GM21360 (cell line): ENCODE measurements around the gene CALHM3.

ENCODE experiments used
- ATAC-seq: cut with Tn5 transposase; IDR thresholded peaks from one replicate; pipeline ENCODE4 v1.9.1; 2021; ENCODE audit warnings: mild to moderate bottlenecking, moderate library complexity; ENCODE audit not compliant: unreplicated experiment

Gene CALHM3

DNA sequence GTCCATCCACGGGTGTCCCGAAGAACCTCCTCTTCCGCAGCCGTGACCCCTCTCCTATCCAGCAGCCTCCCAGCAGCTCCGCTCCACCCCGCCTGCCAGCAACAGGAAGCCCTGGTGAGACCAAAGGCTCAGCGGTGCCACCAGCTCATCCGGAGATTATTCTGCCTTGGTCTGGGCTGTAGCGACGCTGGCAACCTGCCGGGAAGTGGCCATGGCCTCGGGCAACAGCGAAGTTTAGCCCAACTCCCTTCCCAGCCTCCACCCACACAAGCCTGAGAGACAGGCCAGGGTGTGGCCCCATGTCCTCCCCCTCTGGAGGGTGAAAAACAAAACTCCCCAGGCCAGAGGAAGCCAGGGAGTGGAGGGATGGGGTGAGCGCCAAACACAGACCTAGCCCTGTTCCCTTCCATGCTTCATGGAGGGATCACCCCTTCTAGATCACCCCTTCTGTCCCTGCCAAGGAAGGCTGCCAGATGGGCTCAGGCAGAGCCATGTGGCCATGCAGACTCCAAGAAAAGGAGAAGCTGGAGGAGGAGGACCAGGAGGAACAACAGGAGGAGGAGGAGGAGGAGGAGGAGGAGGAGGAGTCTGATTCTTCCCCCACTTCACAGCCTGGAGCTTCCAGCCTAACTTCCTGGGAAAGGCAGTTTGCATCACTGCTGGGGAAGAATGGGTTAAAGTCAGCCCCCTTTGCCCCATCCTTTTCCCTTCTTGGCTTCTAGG is 27.8 kb downstream of the CALHM3 start:
- ATAC-seq: no peak

- no peak for ATAC-seq
Measured at GRCh38 chr10:103450201-103450695, 28.8 kb downstream of the CALHM3 start.

- no peak for ATAC-seq
Measured at GRCh38 chr10:103449208-103450144, 29.6 kb downstream of the CALHM3 start.

DNA sequence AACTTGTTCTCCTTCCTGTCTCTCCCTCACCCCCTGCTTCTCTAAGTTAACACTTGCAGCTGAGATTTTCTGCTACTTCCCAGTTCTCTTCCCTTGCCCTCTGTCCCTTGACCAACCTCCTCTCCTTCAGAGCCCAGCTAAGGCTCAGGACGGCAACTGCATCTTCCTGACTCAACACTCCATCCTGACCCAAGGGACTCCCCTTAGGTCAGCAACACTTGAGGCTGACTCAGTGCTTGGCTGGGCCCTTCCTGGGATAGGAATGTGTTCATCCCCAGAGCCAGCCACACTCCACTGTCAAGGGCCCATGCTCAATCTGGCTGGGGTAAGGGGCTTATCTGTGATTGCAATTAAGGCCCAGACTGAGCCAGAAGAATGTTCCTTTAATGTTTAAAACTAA is 30.3 kb downstream of the CALHM3 start:
- ATAC-seq: no peak

GRCh38 chr10:103447187-103447586 is 31.9 kb downstream of the CALHM3 start:
- ATAC-seq: no peak

DNA sequence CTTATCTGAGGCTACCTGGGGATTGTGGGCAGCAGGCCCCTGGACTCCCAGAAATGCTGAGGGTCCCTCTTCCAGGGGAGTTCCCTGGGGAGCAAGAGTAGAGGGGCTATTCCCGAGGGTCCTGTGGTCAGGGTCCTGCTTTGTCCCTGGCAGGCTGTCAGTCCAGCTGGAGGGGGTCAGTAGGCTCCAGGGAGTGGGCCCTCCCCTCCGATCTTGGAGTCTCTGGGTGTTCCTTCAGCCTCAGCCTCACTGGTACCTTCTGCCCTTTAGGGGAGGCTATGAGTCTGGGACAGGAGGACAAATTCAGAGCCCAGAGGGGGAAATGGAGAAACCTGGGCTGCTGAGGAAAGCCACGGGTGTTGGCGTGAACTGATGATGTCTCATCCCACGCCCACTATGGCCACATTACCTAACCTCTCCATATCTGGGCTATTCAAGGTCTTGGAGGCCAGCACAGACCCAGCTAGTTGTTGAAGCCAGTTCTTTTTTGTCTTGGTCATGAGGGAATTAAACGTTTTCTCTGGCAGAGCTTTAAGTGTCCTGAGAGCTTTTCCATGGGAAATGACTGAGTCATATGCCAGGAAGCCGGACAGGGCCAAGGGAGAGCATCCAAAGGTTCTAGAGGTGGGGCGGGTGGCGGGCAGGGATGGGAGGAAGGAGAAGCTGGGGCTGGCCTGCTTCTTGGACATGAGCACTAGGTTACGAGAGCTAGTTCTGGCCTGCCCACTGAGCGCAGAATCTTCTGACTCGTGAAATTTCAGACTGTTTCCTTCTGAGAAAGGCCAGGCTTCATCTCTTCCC is 33.1 kb downstream of the CALHM3 start:
- no peak for ATAC-seq

GRCh38 chr10:103445366-103445765 is 33.7 kb downstream of the CALHM3 start:
- no peak for ATAC-seq

DNA sequence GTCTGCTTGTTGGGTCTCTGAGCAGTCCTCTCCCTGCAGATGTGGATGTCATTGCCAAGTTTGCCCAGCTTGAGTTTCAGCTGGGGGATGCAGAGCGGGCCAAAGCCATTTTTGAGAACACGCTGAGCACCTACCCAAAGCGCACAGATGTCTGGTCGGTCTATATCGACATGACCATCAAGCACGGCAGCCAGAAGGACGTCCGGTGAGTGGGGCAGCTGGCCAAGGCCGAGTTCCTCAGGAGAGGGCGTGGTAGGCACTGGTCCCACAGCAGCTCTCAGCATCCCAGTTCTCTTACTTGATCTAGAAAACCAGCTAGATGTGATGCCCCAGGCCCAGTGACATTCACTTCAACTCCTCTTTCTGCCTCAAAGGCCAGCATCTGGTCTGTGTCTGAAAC is 34.6 kb downstream of the CALHM3 start:
- no peak for ATAC-seq

GRCh38 chr10:103443475-103444185 is 35.4 kb downstream of the CALHM3 start:
- no peak for ATAC-seq

GRCh38 chr10:103442031-103442461 is 37.0 kb downstream of the CALHM3 start:
- no peak for ATAC-seq

DNA sequence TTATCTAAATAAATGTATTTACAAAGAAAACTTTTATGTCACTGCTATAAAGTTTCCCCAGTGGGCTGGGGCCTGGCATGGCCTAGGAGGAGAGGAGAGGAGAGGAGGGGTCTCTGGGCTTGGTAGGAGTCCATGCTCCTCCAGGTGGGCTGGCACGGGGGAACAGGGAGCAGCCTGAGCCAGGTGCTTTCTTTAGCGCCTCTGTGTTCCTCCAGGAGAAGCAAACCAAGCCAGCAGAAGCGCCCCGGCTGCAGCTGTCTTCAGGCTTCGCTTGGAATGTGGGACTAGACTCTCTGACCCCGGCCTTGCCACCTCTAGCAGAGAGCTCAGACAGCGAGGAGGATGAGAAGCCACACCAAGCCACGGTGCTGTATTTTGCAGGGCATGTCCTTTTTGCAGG is 37.4 kb downstream of the CALHM3 start:
- ATAC-seq: no peak

GRCh38 chr10:103441206-103441605 is 37.8 kb downstream of the CALHM3 start:
- no peak for ATAC-seq

- no peak for ATAC-seq
Measured at GRCh38 chr10:103440416-103440815, 38.6 kb downstream of the CALHM3 start.

GRCh38 chr10:103439776-103440175 is 39.3 kb downstream of the CALHM3 start:
- ATAC-seq: no peak

- no peak for ATAC-seq
Measured at GRCh38 chr10:103433858-103434257, 45.2 kb downstream of the CALHM3 start.

DNA sequence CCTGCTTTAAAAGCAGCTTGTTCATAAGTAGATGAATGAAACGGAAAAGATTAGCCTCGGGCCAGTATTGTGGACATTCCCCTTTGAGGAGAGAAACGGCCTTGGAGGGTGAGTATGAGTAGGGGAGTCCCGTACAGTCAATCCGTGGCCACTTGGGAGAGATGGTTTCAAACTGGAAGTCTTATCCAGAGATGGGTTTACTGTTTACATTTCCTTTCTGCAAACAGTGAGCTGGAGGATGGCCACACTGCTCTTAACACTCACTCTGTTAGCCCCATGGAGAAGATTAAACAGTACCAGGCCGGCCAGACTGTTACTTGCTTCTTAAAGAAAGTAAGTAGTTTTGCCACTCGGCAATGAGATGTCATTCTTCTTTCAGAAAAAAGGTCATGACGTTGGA is 47.1 kb downstream of the CALHM3 start:
- no peak for ATAC-seq

- no peak for ATAC-seq
Measured at GRCh38 chr10:103429647-103430046, 49.4 kb downstream of the CALHM3 start.

DNA sequence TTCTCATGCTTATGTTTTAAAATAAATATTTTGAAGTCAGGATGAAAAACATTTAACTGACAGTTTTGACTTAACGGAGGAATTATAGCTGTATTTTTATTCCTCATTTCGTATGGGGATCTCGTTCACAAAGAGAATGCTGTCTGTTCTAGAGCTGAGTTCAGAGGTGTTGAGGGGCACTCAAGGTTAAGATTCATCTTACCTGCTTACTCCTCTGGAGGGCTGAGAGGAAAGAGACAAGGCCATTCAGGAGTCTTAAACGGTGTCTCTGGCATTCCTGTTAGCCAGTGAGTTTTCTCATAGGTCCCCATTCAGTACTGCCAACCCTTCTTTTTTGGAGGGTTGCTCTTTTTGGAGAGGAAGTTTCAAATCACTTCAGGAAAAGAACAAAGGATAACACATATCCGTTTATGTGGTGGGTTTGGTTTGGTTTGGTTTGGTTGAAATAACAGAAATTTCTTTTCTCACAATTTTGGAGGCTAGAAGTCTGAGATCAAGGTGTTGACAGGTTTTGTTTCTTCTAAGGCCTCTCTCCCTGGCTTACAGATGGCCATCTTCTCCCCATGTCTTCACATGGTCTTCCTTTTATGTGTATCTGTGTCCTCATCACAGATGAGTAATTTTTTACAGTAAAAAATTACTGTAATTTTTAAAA is 49.9 kb downstream of the CALHM3 start:
- no peak for ATAC-seq

GRCh38 chr10:103427866-103428265 is 51.2 kb downstream of the CALHM3 start:
- ATAC-seq: no peak

GRCh38 chr10:103423748-103424147 is 55.3 kb downstream of the CALHM3 start:
- no peak for ATAC-seq
